ENCODE data around the gene AIFM2. TPM values are rescaled to one million over a fixed set of nuclear protein-coding genes. Genes with fewer than 3 reads are reported as not detected.

Gene AIFM2
- total and polyA plus RNA-seq, 2 donors (not counting 3 experiments of a cell fraction or from before 2014, with no cell fraction given), result 6.9 to 8.7 TPM

DNA sequence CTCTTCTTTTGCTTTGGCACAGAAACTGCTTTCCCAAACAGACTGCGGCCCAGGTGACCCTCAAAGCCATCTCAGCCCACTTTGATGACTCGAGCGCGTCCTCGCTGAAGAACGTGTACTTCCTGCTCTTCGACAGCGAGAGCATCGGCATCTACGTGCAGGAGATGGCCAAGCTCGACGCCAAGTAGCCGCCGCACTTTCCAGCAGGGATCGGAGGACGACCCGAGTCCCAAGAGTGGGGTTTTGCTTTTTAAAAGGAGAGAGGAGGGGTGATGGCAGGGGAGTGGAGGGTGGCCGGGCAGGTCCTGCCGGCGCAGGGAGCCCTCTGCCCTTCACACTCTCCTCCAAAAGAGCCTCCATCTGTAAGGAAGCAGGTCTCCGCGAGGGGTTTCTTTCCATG lies 21.1 kb downstream of the AIFM2 start:
- ChIA-PET CTCF (no interaction called here), POLR2A (no interaction called here)
- FAIRE-seq, result no peak
- Histone ChIP-seq H3K27ac (ENCODE audit: insufficient read depth, low read depth, low read length) (no peak overlapping the region), H3K9me1 (replicated peaks; ENCODE audit: control insufficient read depth, extremely low read depth, insufficient read depth, low read length) (no peaks in the 10 kb centered on the region), H3K4me3 (replicated peaks in 1 of 3; ENCODE audit: insufficient read depth in 1 of 3, low read depth in 1 of 3, low read length in 3 of 3) (no peak overlapping the region), H3K9me3 (replicated peaks; ENCODE audit: control insufficient read depth, insufficient read depth, low read length) (no peaks in the 10 kb centered on the region), H3K9ac (replicated peaks; ENCODE audit: extremely low read depth, insufficient read depth, low read length) (no peak overlapping the region), H3K27me3 (ENCODE audit: control insufficient read depth in 2 of 2, insufficient read depth in 2 of 2, low read length in 2 of 2) (no peaks in the 10 kb centered on the region), H4K20me1 (replicated peaks; ENCODE audit: control insufficient read depth, extremely low read depth, insufficient read depth, low read length) (no peaks in the 10 kb centered on the region), H3K4me1 (ENCODE audit: control insufficient read depth, extremely low read depth, insufficient read depth, low read length) (peaks cover 6% of the 10 kb centered on the region), H3K36me3 (ENCODE audit: control insufficient read depth in 2 of 2, extremely low read depth in 1 of 2, insufficient read depth in 2 of 2, low read length in 2 of 2) (peaks cover 3% of the 10 kb centered on the region in 2 experiments), H2AFZ (ENCODE audit: low read depth, low read length) (no peak overlapping the region), H3K79me2 (ENCODE audit: control insufficient read depth, insufficient read depth, low read length) (no peaks in the 10 kb centered on the region), H3K4me2 (ENCODE audit: insufficient read depth, low read length) (no peak overlapping the region)
- no peak for DNase-seq (ENCODE audit: low read depth, low spot score)
- no TSS peak for BruUV-seq (replicated peaks)
- intact Hi-C loops (cut with micrococcal nuclease) (no loop called here), dilution Hi-C loops (cut with MboI; ENCODE audit: extremely low pct_ligation_motif_present, low sequenced_read_pairs) (no loop called here)
- TF ChIP-seq EZH2 (IDR thresholded peaks at IDR 0.05; ENCODE audit: borderline replicate concordance, low read depth, low read length, severe bottlenecking) (no peak), GATA2 (IDR thresholded peaks at IDR 0.05; ENCODE audit: insufficient read depth, insufficient read length, low read depth, low read length) (no peak), MAX (IDR thresholded peaks at IDR 0.05; ENCODE audit: insufficient read depth, insufficient read length) (no peak), POLR2A (IDR thresholded peaks at IDR 0.05; ENCODE audit: low read depth, low read length) (no peak), FOS (IDR thresholded peaks at IDR 0.05; ENCODE audit: borderline replicate concordance, insufficient read depth, low read length) (no peak), POLR2AphosphoS5 (IDR thresholded peaks at IDR 0.05; ENCODE audit: insufficient read depth, low read depth, low read length) (no peak), JUN (IDR thresholded peaks at IDR 0.05; ENCODE audit: borderline replicate concordance, insufficient read depth, insufficient read length, low read depth) (no peak), MYC (IDR thresholded peaks at IDR 0.05; ENCODE audit: low read depth, low read length) (no peak)
- TF ChIP-seq, protein P1, sequence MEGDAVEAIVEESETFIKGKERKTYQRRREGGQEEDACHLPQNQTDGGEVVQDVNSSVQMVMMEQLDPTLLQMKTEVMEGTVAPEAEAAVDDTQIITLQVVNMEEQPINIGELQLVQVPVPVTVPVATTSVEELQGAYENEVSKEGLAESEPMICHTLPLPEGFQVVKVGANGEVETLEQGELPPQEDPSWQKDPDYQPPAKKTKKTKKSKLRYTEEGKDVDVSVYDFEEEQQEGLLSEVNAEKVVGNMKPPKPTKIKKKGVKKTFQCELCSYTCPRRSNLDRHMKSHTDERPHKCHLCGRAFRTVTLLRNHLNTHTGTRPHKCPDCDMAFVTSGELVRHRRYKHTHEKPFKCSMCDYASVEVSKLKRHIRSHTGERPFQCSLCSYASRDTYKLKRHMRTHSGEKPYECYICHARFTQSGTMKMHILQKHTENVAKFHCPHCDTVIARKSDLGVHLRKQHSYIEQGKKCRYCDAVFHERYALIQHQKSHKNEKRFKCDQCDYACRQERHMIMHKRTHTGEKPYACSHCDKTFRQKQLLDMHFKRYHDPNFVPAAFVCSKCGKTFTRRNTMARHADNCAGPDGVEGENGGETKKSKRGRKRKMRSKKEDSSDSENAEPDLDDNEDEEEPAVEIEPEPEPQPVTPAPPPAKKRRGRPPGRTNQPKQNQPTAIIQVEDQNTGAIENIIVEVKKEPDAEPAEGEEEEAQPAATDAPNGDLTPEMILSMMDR (IDR thresholded peaks at IDR 0.05; ENCODE audit: extremely low read depth in 1 of 2, insufficient read depth in 1 of 2, low read depth in 1 of 2, low read length in 2 of 2), result no peak

Data from endothelial cell of umbilical vein (primary cell).